Measurements from ENCODE around the gene NUDT22. TPM values are rescaled to one million over a fixed set of nuclear protein-coding genes. Genes with fewer than 3 reads are reported as not detected.

Gene NUDT22
- polyA plus RNA-seq, 1 donor (not counting 4 experiments of a cell fraction or from before 2014, with no cell fraction given), result 31.1 TPM

- Histone ChIP-seq H3K9me1 (ENCODE audit: control insufficient read depth, extremely low read depth, insufficient read depth, low read length) (no peaks in the 10 kb centered on the region), H3K9me3 (ENCODE audit: control insufficient read depth, low read depth, low read length) (no peaks in the 10 kb centered on the region), H2AFZ (ENCODE audit: control insufficient read depth, low read length) (no peak overlapping the region), H3K36me3 (ENCODE audit: control insufficient read depth in 2 of 2, extremely low read depth in 1 of 2, insufficient read depth in 2 of 2, low read length in 2 of 2) (peaks cover 0 to 6% of the 10 kb centered on the region in 2 experiments), H4K20me1 (ENCODE audit: control insufficient read depth, extremely low read depth, insufficient read depth, low read length) (no peaks in the 10 kb centered on the region), H3K4me3 (ENCODE audit: control insufficient read depth in 2 of 3, extremely low read depth in 1 of 3, insufficient read depth in 2 of 3, low read depth in 1 of 3, low read length in 3 of 3) (no peak overlapping the region), H3K4me2 (ENCODE audit: control insufficient read depth, extremely low read depth, insufficient read depth, low read depth, low read length) (no peak overlapping the region), H3K27me3 (ENCODE audit: control insufficient read depth, extremely low read depth, insufficient read depth, low read length) (no peaks in the 10 kb centered on the region), H3K9ac (ENCODE audit: control insufficient read depth, extremely low read depth, insufficient read depth, low read length) (no peak overlapping the region), H3K27ac (ENCODE audit: control insufficient read depth, insufficient read depth, low read length) (no peak overlapping the region), H3K79me2 (ENCODE audit: control insufficient read depth, insufficient read depth, low read length) (no peaks in the 10 kb centered on the region), H3K4me1 (ENCODE audit: control insufficient read depth, extremely low read depth, insufficient read depth, low read length) (peaks cover 4% of the 10 kb centered on the region)
- dilution Hi-C loops (cut with MboI; ENCODE audit: extremely low pct_ligation_motif_present, low sequenced_read_pairs), result no loop called here
- no peak for DNase-seq (ENCODE audit: low read depth, low spot score)
- FAIRE-seq, result no peak
- TF ChIP-seq CTCF (optimal IDR thresholded peaks at IDR 0.05 in 1 of 3, IDR thresholded peaks at IDR 0.05 in 1 of 3, conservative IDR thresholded peaks at IDR 0.05 in 1 of 3; ENCODE audit: extremely low read depth in 1 of 3, insufficient read depth in 2 of 3, low read length in 3 of 3) (no peak), EZH2 (IDR thresholded peaks at IDR 0.05; ENCODE audit: low read length) (no peak)
Observed at GRCh38 chr11:64218628-64219353, 7.3 kb upstream of the NUDT22 start.

GRCh38 chr11:64219354-64219684, 6.8 kb upstream of the NUDT22 start:
- Histone ChIP-seq H3K4me2 (ENCODE audit: control insufficient read depth, extremely low read depth, insufficient read depth, low read depth, low read length) (no peak overlapping the region), H3K9ac (ENCODE audit: control insufficient read depth, extremely low read depth, insufficient read depth, low read length) (no peak overlapping the region), H3K27me3 (ENCODE audit: control insufficient read depth, extremely low read depth, insufficient read depth, low read length) (no peaks in the 10 kb centered on the region), H3K9me3 (ENCODE audit: control insufficient read depth, low read depth, low read length) (no peaks in the 10 kb centered on the region), H3K4me3 (ENCODE audit: control insufficient read depth in 2 of 3, extremely low read depth in 1 of 3, insufficient read depth in 2 of 3, low read depth in 1 of 3, low read length in 3 of 3) (no peak overlapping the region), H3K9me1 (ENCODE audit: control insufficient read depth, extremely low read depth, insufficient read depth, low read length) (no peaks in the 10 kb centered on the region), H3K36me3 (ENCODE audit: control insufficient read depth in 2 of 2, extremely low read depth in 1 of 2, insufficient read depth in 2 of 2, low read length in 2 of 2) (peaks cover 2 to 6% of the 10 kb centered on the region in 2 experiments), H3K4me1 (ENCODE audit: control insufficient read depth, extremely low read depth, insufficient read depth, low read length) (peaks cover 10% of the 10 kb centered on the region), H3K79me2 (ENCODE audit: control insufficient read depth, insufficient read depth, low read length) (no peaks in the 10 kb centered on the region), H2AFZ (ENCODE audit: control insufficient read depth, low read length) (no peak overlapping the region), H3K27ac (ENCODE audit: control insufficient read depth, insufficient read depth, low read length) (no peak overlapping the region), H4K20me1 (ENCODE audit: control insufficient read depth, extremely low read depth, insufficient read depth, low read length) (no peaks in the 10 kb centered on the region)
- TF ChIP-seq EZH2 (IDR thresholded peaks at IDR 0.05; ENCODE audit: low read length) (no peak), CTCF (optimal IDR thresholded peaks at IDR 0.05 in 1 of 3, IDR thresholded peaks at IDR 0.05 in 1 of 3, conservative IDR thresholded peaks at IDR 0.05 in 1 of 3; ENCODE audit: extremely low read depth in 1 of 3, insufficient read depth in 2 of 3, low read length in 3 of 3) (no peak)
- FAIRE-seq (no peak), DNase-seq (ENCODE audit: low read depth, low spot score) (no peak)
- dilution Hi-C loops (cut with MboI; ENCODE audit: extremely low pct_ligation_motif_present, low sequenced_read_pairs), result no loop called here
